HEK293 (cell line): Measurements from ENCODE around the gene PEX26.
A peak's percentile ranks its signal among the peaks of the same experiment; 100 is the strongest.

Experiments used
- CTCF ChIA-PET: fragments of 350-600 bp; formaldehyde crosslinking; extraction: SDS; loops from one replicate; lab custom pipeline; 2021; ENCODE audit warnings: antibody characterized with exemption; lab: Yijun Ruan, JAX
- POLR2A ChIA-PET: fragments of 300-600 bp; formaldehyde crosslinking; extraction: SDS; loops from one replicate; lab custom pipeline; 2020; ENCODE audit warnings: antibody characterized with exemption, inconsistent platforms; lab: Yijun Ruan, JAX
- H3K27ac ChIP-seq: fragments of 200-500 bp; sonication (Bioruptor generic); 2 replicates; pipeline ENCODE4 v1.5.1; 2014; ENCODE audit warnings: low read depth, low read length, control low read depth, inconsistent platforms; ENCODE audit errors: extremely low read depth
- H3K36me3 ChIP-seq, 2 experiments: fragments of 200-500 bp in 1 of 2; sonication (Bioruptor generic) in 1 of 2; 1 replicate in 1 of 2; 2 replicates in 1 of 2; pipeline ENCODE4 v1.5.1; 2014 to 2017; ENCODE audit warnings: inconsistent platforms in 2 of 2, low read length in 2 of 2; ENCODE audit not compliant: control insufficient read depth in 2 of 2, insufficient read depth in 1 of 2
- H3K4me1 ChIP-seq: fragments of 200-500 bp; sonication (Bioruptor generic); 2 replicates; pipeline ENCODE4 v1.5.1; 2014; ENCODE audit warnings: mild to moderate bottlenecking, low read length, inconsistent platforms; ENCODE audit not compliant: control insufficient read depth, insufficient read depth
- H3K4me3 ChIP-seq: 2 replicates; pipeline ENCODE4 v1.5.1; 2011; ENCODE audit warnings: low read depth, mild to moderate bottlenecking, control low read depth, low read length, moderate library complexity
- H3K9me3 ChIP-seq: fragments of 200-500 bp; sonication (Bioruptor generic); 2 replicates; pipeline ENCODE4 v1.5.1; 2014; ENCODE audit warnings: low read depth, low read length, inconsistent platforms; ENCODE audit not compliant: control insufficient read depth, insufficient read depth
- EGR2 ChIP-seq: fragments of 450-650 bp; formaldehyde crosslinking; IDR thresholded peaks from 2 replicates; pipeline ENCODE4 v1.5.1; 2016; ENCODE audit warnings: low read depth, missing biosample characterization, missing genetic modification characterization
- GLI2 ChIP-seq: fragments of 450-650 bp; formaldehyde crosslinking; IDR thresholded peaks from 2 replicates; pipeline ENCODE4; 2017; ENCODE audit warnings: missing biosample characterization, missing genetic modification characterization, low read depth, borderline replicate concordance
- KLF9 ChIP-seq: fragments of 450-650 bp; formaldehyde crosslinking; IDR thresholded peaks from 2 replicates; pipeline ENCODE4 v1.5.1; 2016; ENCODE audit warnings: missing biosample characterization, missing genetic modification characterization, low read depth
- MZF1 ChIP-seq: fragments of 450-650 bp; formaldehyde crosslinking; IDR thresholded peaks from 2 replicates; pipeline ENCODE4 v1.5.1; 2017; ENCODE audit warnings: missing biosample characterization, missing genetic modification characterization, borderline replicate concordance
- PATZ1 ChIP-seq: fragments of 450-650 bp; formaldehyde crosslinking; IDR thresholded peaks from 2 replicates; pipeline ENCODE4 v1.5.1; 2016; ENCODE audit warnings: missing biosample characterization, missing genetic modification characterization
- TRIM28 ChIP-seq: IDR thresholded peaks from 2 replicates; pipeline ENCODE4 v1.6.1; 2011; ENCODE audit warnings: low read length, control low read depth, borderline replicate concordance
- ZBTB10 ChIP-seq: fragments of 450-650 bp; formaldehyde crosslinking; IDR thresholded peaks from 2 replicates; pipeline ENCODE4 v1.5.1; 2016; ENCODE audit warnings: missing biosample characterization, missing genetic modification characterization
- ZEB2 ChIP-seq: fragments of 450-650 bp; formaldehyde crosslinking; IDR thresholded peaks from 2 replicates; pipeline ENCODE4 v1.5.1; 2016; ENCODE audit warnings: missing biosample characterization, missing genetic modification characterization
- ZNF221 ChIP-seq: fragments of 450-650 bp; formaldehyde crosslinking; IDR thresholded peaks from 2 replicates; pipeline ENCODE4 v1.5.1; 2017; ENCODE audit warnings: missing biosample characterization, missing genetic modification characterization, borderline replicate concordance
- ZNF335 ChIP-seq: fragments of 450-650 bp; formaldehyde crosslinking; conservative IDR thresholded peaks from 2 replicates; pipeline ENCODE4 v1.5.1; 2016; ENCODE audit warnings: missing biosample characterization, missing genetic modification characterization
- ZNF404 ChIP-seq: fragments of 450-650 bp; formaldehyde crosslinking; IDR thresholded peaks from 2 replicates; pipeline ENCODE4 v1.5.1; 2017; ENCODE audit warnings: missing biosample characterization, missing genetic modification characterization
- ZNF48 ChIP-seq: fragments of 450-650 bp; formaldehyde crosslinking; IDR thresholded peaks from 2 replicates; pipeline ENCODE4 v1.5.1; 2016; ENCODE audit warnings: missing biosample characterization, missing genetic modification characterization
- ZNF585B ChIP-seq: fragments of 450-650 bp; formaldehyde crosslinking; IDR thresholded peaks from 2 replicates; pipeline ENCODE4 v1.5.1; 2016; ENCODE audit warnings: missing biosample characterization, missing genetic modification characterization
- ZNF610 ChIP-seq: fragments of 450-650 bp; formaldehyde crosslinking; IDR thresholded peaks from 2 replicates; pipeline ENCODE4 v1.5.1; 2016; ENCODE audit warnings: missing biosample characterization, missing genetic modification characterization, borderline replicate concordance
- ZSCAN23 ChIP-seq: fragments of 450-650 bp; formaldehyde crosslinking; IDR thresholded peaks from 2 replicates; pipeline ENCODE4 v1.5.1; 2016; ENCODE audit warnings: missing biosample characterization, missing genetic modification characterization
- TF ChIP-seq, protein P1 (sequence below): fragments of 450-650 bp; formaldehyde crosslinking; IDR thresholded peaks from 2 replicates; pipeline ENCODE4 v1.5.1; 2016; ENCODE audit warnings: missing biosample characterization, missing genetic modification characterization, borderline replicate concordance

The PEX26 gene

GRCh38 chr22:18067121-18067520, 10.7 kb upstream of the PEX26 start (continued):
- no peak for TF ChIP-seq ZNF221 (tag by site-specific recombination)
- TF ChIP-seq ZNF610 (tag by site-specific recombination): no peak
- TF ChIP-seq ZEB2 (tag by site-specific recombination): no peak
- TF ChIP-seq, all 188 proteins: peak for 0

DNA sequence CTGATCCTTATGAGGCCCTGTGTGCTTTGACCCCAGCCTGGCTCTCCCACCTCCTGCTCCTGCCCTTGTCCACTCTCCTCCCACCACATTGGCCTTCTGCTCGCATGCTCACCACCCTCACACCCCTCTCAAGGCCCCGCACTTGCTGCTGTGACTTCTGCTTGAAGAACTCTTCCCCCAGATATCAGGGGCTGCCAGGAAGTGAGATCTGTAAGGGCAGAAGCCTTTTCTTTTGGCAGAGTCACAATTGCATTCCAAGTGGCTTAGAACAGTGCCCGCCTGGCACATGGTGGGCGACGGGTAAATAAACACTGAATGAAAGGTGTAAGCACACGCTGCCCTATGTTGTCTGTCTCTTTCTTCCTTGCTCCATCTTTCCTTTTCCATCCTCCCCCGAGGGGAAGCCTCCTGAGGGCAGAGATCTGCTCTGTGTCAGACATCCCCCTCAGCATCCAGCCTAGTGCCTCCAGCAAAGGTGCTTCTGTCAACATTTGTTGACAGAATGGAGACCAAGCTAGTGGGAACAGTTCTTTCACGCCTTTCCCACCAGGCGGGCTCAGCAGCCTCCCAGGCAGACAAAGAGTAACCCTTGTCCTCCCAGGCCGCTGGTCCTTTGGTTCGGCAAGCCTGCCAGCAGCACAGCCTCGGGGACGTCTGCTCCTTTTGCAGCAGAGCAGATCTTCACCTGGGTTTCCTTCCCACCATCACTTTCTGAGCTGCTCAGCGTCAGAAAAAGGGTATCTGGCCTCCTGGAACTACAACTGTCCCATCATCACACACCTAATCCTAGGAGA, 10.0 kb upstream of the PEX26 start:
- no peaks in the 10 kb centered on the region for H3K36me3 ChIP-seq
- H3K9me3 ChIP-seq: no peaks in the 10 kb centered on the region
- H3K27ac ChIP-seq: no peak overlapping the region
- POLR2A ChIA-PET: interaction anchor here (2.0 kb wide), 1 partner anchor 10 kb away, joined by 9 read pairs; the partner anchor contains the start of gene PEX26
- H3K4me3 ChIP-seq: no peak overlapping the region
- no peaks in the 10 kb centered on the region for H3K4me1 ChIP-seq
- TF ChIP-seq ZNF404 (tag by site-specific recombination) (no peak), ZNF335 (tag by site-specific recombination) (peak; percentile 38; the same call in 1 of the 2 replicates)
- TF ChIP-seq, all 188 proteins: peak for 1
- CTCF ChIA-PET: interaction anchor here (0.8 to 1.7 kb wide), 3 partner anchors 8 to 238 kb away, joined by 3 to 7 read pairs (median 7); no protein-coding TSS in a partner anchor

DNA sequence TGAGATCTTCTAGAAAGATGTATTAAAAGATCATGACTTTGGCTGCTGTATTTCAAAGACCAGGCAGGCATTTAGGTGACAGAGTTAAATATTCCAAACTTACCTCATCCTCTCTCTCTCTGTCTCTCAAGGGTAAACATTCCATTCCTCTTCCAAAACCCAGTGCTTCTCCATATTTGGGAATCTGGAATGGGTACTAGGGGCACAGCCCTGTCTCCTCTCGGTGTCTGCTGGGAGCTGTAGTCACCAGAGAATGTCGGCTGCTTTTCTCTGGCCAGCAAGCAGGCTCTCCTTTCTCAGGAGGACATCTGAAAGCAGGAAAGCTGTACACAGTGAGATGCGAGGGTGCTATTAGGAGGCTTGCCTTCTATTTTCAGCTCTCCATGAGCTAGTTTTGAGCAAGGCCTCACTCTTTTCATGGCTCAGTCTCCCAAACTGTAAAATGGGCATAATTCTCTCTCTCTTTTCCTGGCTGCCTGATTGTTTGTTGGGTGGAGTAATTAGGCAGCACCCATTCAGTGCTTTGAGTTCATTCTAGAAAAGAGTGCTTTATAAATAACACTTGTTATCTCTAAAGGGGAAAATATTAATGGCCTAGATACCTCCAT, 9.3 kb upstream of the PEX26 start:
- H3K36me3 ChIP-seq: no peaks in the 10 kb centered on the region
- CTCF ChIA-PET: interaction anchor here (0.8 to 1.7 kb wide), 3 partner anchors 8 to 238 kb away, joined by 3 to 7 read pairs (median 7); no protein-coding TSS in a partner anchor

More for the DNA sequence above, 9.3 kb upstream of the PEX26 start:
- Histone ChIP-seq H3K4me3 (no peak overlapping the region), H3K4me1 (no peaks in the 10 kb centered on the region), H3K9me3 (no peaks in the 10 kb centered on the region), H3K27ac (no peak overlapping the region)
- POLR2A ChIA-PET: interaction anchor here (1.2 to 2.0 kb wide), 2 partner anchors 9 to 10 kb away, joined by 3 to 9 read pairs; partner anchors contain the start of gene PEX26
- TF ChIP-seq TRIM28: no peak
- TF ChIP-seq KLF9 (tag by site-specific recombination): no peak
- no peak for TF ChIP-seq ZNF585B (tag by site-specific recombination)
- TF ChIP-seq ZNF404 (tag by site-specific recombination): no peak
- no peak for TF ChIP-seq ZBTB10
- TF ChIP-seq, protein P1, sequence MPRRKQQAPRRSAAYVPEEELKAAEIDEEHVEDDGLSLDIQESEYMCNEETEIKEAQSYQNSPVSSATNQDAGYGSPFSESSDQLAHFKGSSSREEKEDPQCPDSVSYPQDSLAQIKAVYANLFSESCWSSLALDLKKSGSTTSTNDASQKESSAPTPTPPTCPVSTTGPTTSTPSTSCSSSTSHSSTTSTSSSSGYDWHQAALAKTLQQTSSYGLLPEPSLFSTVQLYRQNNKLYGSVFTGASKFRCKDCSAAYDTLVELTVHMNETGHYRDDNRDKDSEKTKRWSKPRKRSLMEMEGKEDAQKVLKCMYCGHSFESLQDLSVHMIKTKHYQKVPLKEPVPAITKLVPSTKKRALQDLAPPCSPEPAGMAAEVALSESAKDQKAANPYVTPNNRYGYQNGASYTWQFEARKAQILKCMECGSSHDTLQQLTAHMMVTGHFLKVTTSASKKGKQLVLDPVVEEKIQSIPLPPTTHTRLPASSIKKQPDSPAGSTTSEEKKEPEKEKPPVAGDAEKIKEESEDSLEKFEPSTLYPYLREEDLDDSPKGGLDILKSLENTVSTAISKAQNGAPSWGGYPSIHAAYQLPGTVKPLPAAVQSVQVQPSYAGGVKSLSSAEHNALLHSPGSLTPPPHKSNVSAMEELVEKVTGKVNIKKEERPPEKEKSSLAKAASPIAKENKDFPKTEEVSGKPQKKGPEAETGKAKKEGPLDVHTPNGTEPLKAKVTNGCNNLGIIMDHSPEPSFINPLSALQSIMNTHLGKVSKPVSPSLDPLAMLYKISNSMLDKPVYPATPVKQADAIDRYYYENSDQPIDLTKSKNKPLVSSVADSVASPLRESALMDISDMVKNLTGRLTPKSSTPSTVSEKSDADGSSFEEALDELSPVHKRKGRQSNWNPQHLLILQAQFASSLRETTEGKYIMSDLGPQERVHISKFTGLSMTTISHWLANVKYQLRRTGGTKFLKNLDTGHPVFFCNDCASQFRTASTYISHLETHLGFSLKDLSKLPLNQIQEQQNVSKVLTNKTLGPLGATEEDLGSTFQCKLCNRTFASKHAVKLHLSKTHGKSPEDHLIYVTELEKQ (tag by site-specific recombination): no peak
- no peak for TF ChIP-seq MZF1 (tag by site-specific recombination)
- no peak for TF ChIP-seq GLI2 (tag by site-specific recombination)
- TF ChIP-seq ZNF48 (tag by site-specific recombination): no peak
- no peak for TF ChIP-seq EGR2 (tag by site-specific recombination)
- TF ChIP-seq PATZ1 (tag by site-specific recombination): no peak
- TF ChIP-seq ZSCAN23 (tag by site-specific recombination): no peak
